GM18868 (cell line): Measurements from ENCODE around the gene KCNK10.
"Not testable (repeated sequence)": the region's sequence is repeated elsewhere in the genome, so short reads cannot be mapped to it uniquely, and the experiment has no call there.

Experiments used
- ATAC-seq: cut with Tn5 transposase; IDR thresholded peaks from one replicate; pipeline ENCODE4 v1.9.1; 2021; ENCODE audit warnings: mild to moderate bottlenecking, moderate library complexity; ENCODE audit not compliant: unreplicated experiment

The KCNK10 gene

DNA sequence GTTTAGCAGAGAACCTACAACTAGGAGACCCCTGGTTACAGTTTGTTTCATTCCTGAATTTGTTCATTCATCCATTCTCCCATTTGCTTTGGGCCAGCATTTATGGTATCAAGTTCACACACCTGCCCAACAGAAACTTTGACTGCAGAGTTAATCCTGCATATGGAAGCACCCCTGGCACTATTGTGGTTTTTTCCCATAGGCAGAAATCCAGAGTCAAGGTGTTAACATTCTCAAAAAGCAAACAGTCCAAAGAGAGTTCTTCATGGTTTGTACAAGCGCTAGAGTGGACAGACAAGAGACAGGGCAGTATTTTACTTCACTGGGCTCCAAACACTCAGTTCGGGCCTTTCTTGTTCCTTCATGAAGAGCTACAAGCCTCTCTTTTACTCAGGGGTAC lies 51.9 kb downstream of the KCNK10 start:
- ATAC-seq, result no peak

DNA sequence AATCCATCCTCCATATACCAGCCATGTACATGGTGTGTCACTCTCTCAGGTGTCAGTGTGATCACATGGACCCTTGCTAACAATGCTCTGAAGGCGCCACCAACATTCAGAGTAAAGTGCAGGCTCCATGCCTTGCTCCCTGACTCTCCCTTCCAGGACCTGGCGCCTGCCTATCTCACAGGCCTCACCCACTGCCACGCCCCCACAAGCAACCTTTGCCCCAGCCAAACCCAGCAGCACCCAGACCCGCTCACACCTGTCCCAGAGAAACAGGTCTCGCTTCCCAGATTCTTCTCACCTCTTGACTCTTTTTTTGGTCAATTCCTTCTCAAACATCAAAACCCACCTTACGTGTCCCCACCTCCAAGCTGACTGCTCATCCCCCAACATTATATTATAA lies 52.3 kb downstream of the KCNK10 start:
- ATAC-seq, result no peak

DNA sequence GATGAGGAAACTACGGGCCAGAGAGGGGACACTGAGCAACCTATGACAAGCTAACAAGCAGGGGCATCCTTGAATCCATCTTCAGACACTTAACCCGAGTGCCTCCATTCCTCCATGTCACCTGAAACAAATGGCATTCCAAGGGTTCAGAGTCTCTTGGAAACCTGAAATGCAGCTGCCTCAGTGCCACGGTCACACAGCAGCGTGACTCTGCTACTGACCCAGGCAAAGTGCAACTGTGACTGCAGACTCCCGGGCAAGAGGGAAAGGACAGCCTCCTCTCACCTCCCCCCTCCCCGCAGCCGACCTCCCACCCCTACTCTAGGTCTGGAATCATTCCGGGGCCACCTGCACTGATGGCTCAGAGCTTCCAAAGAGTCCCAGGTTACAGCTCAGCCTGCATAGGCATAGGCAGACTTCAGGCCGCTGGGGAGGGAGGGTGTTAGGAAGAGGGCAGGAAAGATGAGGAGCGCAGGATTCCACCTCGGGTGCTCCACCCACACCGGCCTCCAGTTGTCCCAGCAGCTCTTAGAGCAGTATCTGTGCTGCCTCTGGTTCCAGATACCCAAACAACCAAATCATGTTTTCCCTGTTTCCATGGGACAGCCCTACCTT lies 53.2 kb downstream of the KCNK10 start:
- ATAC-seq, result no peak

DNA sequence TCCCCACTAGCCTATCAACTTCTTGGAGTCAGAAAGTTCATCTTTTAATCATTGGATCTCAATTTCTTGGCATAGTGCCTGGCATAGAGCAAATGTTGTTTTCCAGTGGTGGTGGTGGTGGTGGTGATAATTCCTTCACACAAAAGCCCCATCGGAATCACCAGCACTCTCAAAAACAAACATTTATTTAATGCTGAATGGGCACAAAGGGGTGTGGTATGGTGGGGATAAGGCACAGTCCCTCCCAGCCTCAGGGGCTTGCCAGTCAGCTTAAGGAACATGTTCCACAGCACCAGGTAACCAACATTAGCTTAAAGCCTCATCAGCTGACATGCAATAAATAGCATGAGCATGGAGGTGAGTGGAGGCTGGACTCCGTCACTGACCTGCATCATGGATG lies 56.6 kb downstream of the KCNK10 start:
- ATAC-seq, result no peak

DNA sequence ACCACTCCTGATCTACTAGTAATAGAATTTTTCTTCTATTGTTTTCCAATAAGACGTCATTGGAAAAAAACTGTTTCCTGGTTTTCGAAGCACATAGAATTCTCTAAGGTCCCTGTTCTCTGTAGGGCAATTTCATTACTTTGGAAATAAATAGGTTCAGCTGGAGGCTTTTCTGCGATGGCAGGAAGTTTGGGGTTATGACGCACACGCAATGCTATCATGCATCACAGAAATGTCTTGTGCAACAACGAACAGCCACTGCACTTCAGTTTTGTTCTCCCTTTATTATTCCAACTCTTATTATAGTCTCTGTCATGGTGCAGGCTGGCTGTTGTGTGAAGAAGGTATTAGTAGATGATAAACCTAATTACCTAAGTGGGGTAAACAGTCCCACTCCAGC lies 59.0 kb downstream of the KCNK10 start:
- ATAC-seq, result no peak

DNA sequence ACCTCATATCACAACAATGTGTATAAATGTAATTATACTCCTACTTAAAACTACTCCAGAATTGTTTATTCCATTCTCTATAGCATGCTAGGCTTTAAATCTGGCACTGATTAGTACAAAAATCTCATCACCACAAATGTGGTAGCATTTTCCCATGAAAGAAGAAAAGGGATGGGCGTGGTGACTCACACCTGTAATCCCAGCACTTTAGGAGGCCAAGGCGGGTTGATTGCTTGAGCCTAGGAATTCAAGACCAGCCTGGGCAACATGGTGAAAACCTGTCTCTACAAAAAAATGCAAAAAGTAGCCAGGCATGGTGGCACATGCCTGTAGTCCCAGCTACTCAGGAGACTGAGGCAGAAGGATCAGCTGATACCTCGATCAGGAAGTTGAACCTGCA lies 61.8 kb downstream of the KCNK10 start:
- not testable (repeated sequence) for ATAC-seq

DNA sequence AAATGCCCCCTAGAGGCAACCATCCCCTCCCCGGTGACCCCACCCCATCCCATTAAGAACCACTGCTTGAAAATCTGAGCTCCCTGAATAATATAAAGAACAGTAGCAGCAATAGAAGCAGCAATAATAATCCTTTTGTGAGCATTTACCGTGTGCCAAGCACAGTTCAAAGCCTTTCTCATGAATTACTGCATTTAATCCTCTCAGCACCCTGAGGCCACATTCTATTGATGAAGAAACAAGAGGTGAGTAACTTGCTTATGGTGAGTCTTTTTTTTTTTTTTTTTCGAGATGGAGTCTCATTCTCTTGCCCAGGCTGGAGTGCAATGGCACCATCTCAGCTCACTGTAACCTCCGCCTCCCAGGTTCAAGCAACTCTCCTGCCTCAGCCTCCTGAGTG lies 65.0 kb downstream of the KCNK10 start:
- no peak for ATAC-seq

DNA sequence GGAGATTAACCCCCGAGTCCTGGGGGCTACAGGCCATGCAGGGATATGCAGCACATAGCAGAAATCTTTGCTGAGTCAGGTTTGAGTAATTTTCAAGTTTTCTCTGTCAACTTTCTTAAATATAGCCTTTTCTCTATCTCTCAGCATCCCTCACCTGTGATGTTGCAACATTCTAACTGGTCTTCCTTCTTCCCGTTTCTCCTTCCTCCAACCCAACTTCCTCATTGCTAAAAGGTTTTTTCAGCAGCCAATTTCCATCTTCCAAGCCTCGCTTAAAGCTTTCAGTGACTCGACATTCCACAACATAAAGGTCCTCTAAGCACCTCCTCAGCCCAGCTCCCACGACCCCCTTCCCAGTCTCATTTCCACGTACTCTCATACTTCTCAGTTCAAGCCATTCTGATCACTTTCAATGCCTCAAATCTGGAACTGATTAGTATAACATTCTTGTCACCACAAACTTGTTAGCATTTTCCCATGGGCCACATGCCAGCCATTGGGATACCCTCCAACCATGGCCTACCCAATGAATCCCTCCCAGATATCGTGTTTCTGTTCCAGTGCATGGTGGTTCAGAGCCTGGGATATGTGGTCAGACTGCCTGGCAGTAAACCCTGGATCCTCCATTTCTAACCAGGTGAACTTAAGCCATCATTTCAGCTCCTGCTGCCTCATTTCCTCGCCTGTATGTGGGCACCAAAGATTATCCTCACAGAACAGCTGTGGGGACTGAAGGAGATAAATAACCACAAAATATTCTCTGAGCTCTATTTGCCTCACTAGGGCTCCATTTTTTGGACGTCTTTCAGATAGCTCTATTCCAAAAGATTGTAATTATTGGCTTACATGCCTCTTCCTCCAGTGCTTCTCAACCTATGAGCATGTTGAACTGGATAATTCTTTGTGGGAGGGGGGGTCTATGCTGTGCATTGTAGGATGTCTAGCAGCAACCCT lies 65.8 kb downstream of the KCNK10 start:
- no peak for ATAC-seq

DNA sequence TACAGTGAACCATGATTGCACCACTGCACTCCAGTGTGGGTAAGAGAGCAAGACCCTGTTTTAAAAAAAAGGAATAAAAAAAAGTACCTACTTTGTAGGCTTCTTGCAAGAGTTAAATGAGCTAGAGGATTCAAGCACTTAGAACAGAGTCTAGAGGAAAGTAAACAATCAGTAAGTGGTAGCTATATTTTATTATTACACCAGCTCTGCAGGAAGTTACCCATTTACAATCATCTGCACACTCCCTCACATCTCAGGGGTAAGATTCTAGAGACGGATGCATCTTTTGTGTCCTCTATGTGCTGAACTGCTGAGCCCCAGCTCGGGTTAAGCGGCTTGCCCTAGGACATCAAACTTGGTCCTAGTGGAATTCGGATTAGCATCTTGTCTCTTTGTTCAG lies 67.3 kb downstream of the KCNK10 start:
- ATAC-seq, result no peak

DNA sequence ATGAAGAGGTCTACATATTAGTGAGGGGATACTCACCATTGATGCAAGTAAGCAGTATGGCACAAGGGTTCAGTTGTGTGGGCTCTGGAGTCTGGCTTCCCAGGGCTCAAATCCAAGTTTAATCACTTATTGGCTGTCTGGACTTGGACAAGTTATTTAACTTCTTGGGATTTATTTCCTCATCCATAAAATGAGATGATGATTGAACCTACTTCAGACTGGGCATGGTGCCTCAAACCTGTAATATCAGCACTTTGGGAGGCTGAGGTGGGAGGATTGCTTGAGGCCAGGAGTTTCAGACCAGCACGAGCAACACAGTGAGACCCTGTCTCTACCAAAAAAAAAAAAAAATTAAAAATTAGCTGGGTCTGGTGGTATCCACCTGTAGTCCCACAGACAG lies 67.9 kb downstream of the KCNK10 start:
- no peak for ATAC-seq

DNA sequence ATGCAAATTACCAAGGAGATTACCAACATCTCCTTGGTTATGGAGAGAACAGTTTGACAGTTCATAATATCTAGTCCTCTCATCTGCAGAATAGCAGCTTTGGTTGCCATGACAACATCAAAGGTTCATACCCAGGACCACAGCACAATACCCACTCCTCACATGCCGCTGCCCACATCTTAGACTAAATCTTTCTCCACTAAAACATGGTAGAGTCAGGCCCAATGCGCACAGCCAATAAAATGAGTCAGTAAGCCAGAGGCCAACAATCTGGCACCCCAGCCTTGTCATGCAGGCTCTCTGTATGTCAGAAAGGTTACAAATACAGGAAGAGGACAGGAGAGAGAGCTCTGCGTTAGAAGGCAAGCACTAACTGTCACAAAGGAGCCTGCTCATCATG lies 70.6 kb downstream of the KCNK10 start:
- no peak for ATAC-seq

DNA sequence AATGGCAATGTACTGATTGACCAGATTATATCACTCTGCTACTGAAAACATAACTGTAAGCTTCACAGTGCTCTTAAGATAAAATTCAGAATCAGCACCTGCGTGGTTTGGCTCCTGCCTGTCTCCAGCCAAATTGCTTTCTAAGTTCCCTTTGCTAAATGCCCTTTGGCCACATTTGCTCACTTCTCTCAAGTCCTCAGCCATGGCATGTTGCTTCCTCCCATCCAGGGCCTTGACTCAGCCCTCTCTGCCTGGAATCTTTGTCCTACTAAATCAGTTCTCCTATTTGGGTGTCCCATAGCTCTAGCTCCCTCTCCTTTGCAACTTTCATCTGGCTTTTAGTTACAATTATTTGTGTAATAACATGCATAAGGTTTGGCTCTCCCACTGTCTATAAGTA lies 71.4 kb downstream of the KCNK10 start:
- ATAC-seq, result no peak

DNA sequence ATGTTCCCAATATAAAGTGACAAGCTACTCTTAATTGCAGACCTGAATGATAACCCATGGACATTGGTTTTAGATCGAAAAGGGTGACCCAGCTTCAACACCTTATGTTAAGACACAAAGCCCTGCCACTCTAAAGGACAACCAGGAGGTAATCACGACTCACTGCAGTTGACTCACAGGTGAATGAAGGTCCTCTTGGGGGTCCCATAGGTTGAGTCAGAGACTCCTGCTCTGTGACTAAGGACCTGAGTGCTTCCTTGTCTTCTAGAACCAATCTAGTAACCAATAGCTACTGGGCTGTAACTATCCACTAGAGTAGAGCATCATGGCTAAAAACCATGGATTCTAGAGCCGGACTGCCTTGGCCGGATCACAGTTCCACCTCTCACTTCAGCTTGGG lies 73.8 kb downstream of the KCNK10 start:
- no peak for ATAC-seq

DNA sequence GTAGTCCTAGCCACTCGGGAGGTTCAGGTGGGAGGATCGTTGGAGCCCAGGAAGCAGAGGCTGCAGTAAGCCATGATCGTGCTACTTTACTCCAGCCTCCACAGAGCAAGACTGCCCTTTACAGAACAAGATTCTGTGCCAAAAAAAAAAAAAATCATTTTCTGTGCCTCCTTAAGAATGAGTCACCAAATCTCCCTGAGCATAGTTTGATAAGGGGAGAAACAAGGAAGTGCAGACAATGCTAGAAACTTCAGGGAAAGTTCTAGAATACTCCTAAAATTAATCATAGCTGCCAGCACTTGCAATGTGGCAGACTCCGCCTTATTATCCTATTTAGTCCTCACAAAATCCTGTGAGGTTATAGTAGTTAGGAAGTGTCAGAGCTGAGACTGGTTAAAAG lies 74.5 kb downstream of the KCNK10 start:
- no peak for ATAC-seq

DNA sequence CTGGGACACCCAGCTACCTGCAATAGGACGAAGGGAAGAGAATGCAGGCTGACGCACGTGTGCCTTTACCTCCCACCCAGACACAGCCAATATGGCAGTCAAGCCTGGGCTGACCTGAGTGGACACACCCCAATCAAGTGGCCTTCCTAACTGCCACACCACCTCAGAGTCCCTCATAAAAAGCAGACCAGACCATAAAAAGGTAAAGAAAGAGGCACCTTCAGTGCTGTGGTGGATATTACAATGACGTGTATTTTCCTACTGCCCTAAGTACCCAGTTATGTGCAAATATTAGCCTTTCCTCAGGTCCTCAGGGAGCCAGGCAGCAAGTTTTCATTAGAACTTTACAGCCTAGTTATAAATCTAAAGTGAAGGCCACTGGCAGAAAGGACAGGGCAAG lies 75.8 kb downstream of the KCNK10 start:
- ATAC-seq, result no peak

DNA sequence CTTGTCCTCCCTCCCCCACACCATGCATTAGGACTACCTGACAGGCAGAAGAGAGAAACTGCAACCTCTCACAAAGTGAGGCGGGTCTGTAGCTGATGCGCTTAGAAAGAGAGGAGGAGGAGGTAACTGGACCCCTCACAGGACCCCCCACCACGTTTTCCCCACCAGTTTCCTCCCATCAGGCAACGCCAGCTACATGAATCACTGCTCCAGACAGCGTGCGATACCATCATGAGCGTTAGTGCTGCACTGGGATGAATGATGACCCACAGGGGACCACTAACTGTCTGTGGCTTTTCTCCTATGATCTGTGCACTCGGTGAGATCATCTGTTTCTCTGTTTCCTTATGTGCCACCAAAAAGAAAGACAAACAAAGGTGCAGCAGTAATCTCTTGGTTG lies 77.7 kb downstream of the KCNK10 start:
- ATAC-seq, result no peak

DNA sequence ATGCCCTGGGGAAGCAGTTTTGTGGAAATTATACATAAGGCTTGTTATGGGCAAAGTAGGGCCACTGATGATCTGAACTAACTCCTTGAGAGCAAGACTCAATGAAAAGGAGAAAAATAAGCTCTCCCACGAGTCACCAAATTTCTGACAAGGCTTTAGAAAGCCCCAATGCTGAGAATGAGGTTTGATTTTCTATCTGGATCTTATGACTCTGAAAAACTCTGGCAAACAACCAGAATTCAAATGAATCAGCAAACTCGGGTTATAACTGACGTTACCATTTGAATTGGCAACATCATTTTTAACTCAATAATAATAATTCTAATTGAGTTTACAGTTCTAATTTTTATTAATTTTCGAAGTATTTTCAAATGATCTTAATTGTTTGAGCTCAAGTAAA lies 79.1 kb downstream of the KCNK10 start:
- ATAC-seq, result no peak

DNA sequence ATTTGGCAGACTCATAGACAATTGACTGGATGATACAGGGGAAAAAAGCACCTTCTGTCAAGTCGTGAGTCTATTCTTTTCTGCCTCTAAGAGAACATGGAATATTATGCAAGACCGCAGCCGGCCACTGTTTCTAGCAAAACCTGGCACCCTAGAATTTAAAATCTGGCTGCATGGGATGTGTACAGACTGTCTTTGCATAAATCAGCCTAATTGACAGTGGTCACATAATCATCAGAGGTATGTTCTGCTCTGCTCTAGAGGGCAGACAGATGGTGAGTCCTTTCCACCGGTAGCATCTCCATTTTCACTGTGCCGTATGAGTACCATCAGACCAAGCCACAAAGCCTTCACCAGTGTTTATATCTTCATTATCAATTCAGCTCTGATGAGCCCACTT lies 80.6 kb downstream of the KCNK10 start:
- no peak for ATAC-seq

DNA sequence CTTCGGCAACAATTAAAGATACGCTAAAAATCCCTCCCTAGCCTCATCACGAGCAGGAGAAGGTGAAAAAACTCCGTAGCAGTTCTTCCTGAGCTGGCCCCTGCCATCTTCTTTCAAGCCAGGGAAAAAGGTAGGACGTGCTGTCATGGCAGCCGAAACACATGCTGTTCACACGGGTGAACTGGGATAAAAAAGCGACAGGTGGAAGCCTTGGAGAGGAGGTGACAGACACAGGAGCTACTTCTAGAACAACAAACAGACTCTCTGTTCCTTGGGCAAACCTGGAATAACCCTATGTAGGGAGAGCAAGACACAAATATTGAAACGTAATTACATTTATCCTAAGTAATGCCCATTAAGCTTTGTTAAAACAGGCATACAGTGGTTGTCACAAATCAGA lies 81.3 kb downstream of the KCNK10 start:
- ATAC-seq, result no peak

DNA sequence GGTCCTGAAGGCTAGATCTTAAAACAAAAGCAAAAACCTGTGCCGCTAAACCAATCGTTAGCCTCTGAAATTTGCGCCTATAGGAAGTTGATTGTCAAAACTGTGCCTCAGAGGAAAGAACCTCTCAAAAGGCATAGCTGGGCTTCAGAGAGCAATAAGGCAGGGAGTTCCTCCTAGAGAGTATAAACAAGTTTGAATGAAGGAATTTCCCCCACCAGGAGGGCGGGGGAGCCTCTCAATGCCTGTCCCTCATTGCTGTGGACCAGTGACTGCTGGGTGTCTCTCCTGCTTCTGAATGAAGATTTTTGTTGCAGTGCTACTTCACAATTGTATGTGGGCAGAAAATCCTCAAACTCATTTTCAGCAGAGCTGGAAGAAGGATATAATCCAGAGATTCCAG lies 88.6 kb downstream of the KCNK10 start:
- ATAC-seq, result no peak

DNA sequence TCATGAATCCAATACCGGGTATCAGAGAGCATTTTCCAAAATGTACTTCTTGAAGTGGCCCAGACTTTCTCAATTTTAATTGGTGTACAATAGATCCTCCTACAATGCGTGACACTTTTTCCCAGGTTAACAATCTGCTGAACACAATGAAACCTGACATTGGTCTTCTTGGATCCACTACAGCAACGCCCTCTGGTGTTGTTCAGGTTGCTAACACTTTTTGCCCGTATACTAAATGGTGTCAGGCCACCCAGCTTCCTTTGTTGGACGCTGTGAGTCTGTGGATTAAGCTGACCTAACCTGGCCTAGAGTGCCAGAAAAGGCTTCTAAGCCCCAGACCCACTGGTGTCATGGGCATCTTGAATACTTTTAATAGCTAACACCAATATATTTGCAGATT lies 89.2 kb downstream of the KCNK10 start:
- ATAC-seq, result no peak

DNA sequence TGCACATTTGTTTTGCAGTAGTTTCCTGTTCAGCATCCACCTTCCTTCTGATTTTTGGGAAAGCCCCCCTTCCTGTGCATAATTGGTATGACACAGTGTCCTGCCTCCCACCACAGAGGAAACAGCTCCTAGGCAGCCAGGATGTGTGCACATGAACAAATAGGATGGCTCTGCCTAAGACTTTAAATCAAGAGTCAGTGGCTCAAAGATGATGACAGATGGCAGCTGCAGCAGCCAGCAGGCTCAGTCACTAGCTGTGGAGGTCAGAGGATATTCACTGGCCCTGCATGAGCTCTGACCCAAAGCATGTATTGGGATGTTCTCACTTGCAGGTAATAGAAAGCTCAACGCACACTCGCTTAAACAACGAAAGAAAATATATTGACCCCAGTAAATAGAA lies 90.3 kb downstream of the KCNK10 start:
- ATAC-seq, result no peak

DNA sequence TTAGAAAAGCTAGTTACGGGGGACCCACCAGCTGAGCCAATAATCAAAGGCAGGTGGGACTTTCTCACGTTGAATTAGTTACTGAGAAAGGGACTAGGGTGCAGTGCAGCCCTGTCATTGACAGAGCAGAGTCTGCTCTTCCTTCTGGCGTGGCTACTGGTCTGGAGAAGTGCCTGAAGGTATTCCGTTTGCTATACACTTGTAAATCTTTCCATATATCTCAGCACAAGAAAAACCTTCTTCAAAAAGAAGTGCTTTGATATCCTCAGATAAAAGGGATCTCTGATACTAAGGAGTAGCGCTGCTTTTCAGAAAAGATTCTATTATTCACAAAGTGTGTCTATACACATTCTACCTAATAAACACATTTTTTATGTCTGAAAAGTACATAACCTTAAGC lies 91.5 kb downstream of the KCNK10 start:
- no peak for ATAC-seq
